Measurements from ENCODE around the gene MAT1A. TPM values are rescaled to one million over a fixed set of nuclear protein-coding genes. Genes with fewer than 3 reads are reported as not detected.

MAT1A gene
- total and polyA plus RNA-seq, 2 experiments from 2014 or later, result 0.97 to 8.0 TPM

- no peaks in the 10 kb centered on the region for H4K20me1 ChIP-seq (replicated peaks; ENCODE audit: insufficient read depth)
- H3K9me2 ChIP-seq (ENCODE audit: insufficient read depth), result no peaks in the 10 kb centered on the region
- no peak overlapping the region for H3K27ac ChIP-seq (ENCODE audit: low read depth)
- no peaks in the 10 kb centered on the region for H3K27me3 Mint-ChIP-seq (ENCODE audit: insufficient read depth, low read depth, poor library complexity)
- TF ChIP-seq NANOG (IDR thresholded peaks at IDR 0.05; ENCODE audit: borderline replicate concordance) (no peak), EZH2phosphoT487 (IDR thresholded peaks at IDR 0.05; ENCODE audit: unreplicated experiment) (no peak), ZNF331 (CRISPR knock-in tag; IDR thresholded peaks at IDR 0.05; ENCODE audit: low read depth) (no peak), ZNF462 (CRISPR knock-in tag; IDR thresholded peaks at IDR 0.05) (no peak), POLR2AphosphoS5 (IDR thresholded peaks at IDR 0.05; ENCODE audit: low read depth) (no peak), JUNB (IDR thresholded peaks at IDR 0.05; ENCODE audit: unreplicated experiment) (no peak), CTCF (conservative IDR thresholded peaks at IDR 0.05; ENCODE audit: low read depth in 2 of 2) (no peak), CREB1 (CRISPR knock-in tag; IDR thresholded peaks at IDR 0.05; ENCODE audit: low read depth) (no peak), STAT1 (IDR thresholded peaks at IDR 0.05; ENCODE audit: unreplicated experiment) (no peak), REST (IDR thresholded peaks at IDR 0.05; ENCODE audit: unreplicated experiment) (no peak), ZNF114 (CRISPR knock-in tag; IDR thresholded peaks at IDR 0.05) (no peak), EZH2 (IDR thresholded peaks at IDR 0.05; ENCODE audit: low read depth, unreplicated experiment) (no peak), ETS1 (IDR thresholded peaks at IDR 0.05) (no peak)
- no peaks in the 10 kb centered on the region for H3K4me1 Mint-ChIP-seq
- no peaks in the 10 kb centered on the region for H3F3A ChIP-seq (replicated peaks; ENCODE audit: low read depth)
- no peak overlapping the region for H3K4me3 ChIP-seq
- no peak overlapping the region for H3K4me3 Mint-ChIP-seq
- H3K4me2 ChIP-seq, result no peak overlapping the region
- DNase-seq (ENCODE audit: low spot score) (no peak), ATAC-seq (no peak)
- H3K27me3 ChIP-seq (ENCODE audit: insufficient read depth), result no peaks in the 10 kb centered on the region
- H3K36me3 ChIP-seq (ENCODE audit: insufficient read depth), result no peaks in the 10 kb centered on the region
- H3K9me3 Mint-ChIP-seq, result peaks cover 6% of the 10 kb centered on the region
- H3K27ac Mint-ChIP-seq, result no peak overlapping the region
- H3K4me1 ChIP-seq (ENCODE audit: insufficient read depth), result no peaks in the 10 kb centered on the region
- H3K79me2 ChIP-seq (replicated peaks; ENCODE audit: insufficient read depth), result no peaks in the 10 kb centered on the region
- H2AFZ ChIP-seq, result no peak overlapping the region; the same call in 1 of the 2 replicates
- H3K36me3 Mint-ChIP-seq (ENCODE audit: low read depth), result no peaks in the 10 kb centered on the region
These were observed 24.1 kb upstream of the MAT1A start for GRCh38 chr10:80313523-80313922.
